ENCODE data around the gene DACH1.

DACH1 gene

GRCh38 chr13:71875823-71876222 lies 8.8 kb upstream of the DACH1 start:
- no peak for DNase-seq (ENCODE audit: low spot score)
- no peak for TF ChIP-seq CTCF (IDR thresholded peaks at IDR 0.05; ENCODE audit: borderline replicate concordance, control extremely low read depth, extremely low read depth, insufficient read depth, missing control alignments)
- in situ Hi-C loops (cut with MboI; ENCODE audit: low sequenced_read_pairs, unreplicated experiment) = no loop called here

GRCh38 chr13:71874458-71874857 lies 7.5 kb upstream of the DACH1 start:
- no peak for TF ChIP-seq CTCF (IDR thresholded peaks at IDR 0.05; ENCODE audit: borderline replicate concordance, control extremely low read depth, extremely low read depth, insufficient read depth, missing control alignments)
- in situ Hi-C loops (cut with MboI; ENCODE audit: low sequenced_read_pairs, unreplicated experiment) = no loop called here
- no peak for DNase-seq (ENCODE audit: low spot score)

- no peak for DNase-seq (ENCODE audit: low spot score)
- in situ Hi-C loops (cut with MboI; ENCODE audit: low sequenced_read_pairs, unreplicated experiment) = no loop called here
- TF ChIP-seq CTCF (IDR thresholded peaks at IDR 0.05; ENCODE audit: borderline replicate concordance, control extremely low read depth, extremely low read depth, insufficient read depth, missing control alignments) = no peak
These were observed 6.6 kb upstream of the DACH1 start for GRCh38 chr13:71873418-71874247.

- DNase-seq (ENCODE audit: low spot score) = no peak
- TF ChIP-seq CTCF (IDR thresholded peaks at IDR 0.05; ENCODE audit: borderline replicate concordance, control extremely low read depth, extremely low read depth, insufficient read depth, missing control alignments) = no peak
- in situ Hi-C loops (cut with MboI; ENCODE audit: low sequenced_read_pairs, unreplicated experiment) = no loop called here
These were observed 4.8 kb upstream of the DACH1 start for GRCh38 chr13:71871844-71872243.

GRCh38 chr13:71871176-71871754 lies 4.3 kb upstream of the DACH1 start:
- no peak for DNase-seq (ENCODE audit: low spot score)
- TF ChIP-seq CTCF (IDR thresholded peaks at IDR 0.05; ENCODE audit: borderline replicate concordance, control extremely low read depth, extremely low read depth, insufficient read depth, missing control alignments) = no peak
- in situ Hi-C loops (cut with MboI; ENCODE audit: low sequenced_read_pairs, unreplicated experiment) = no loop called here

GRCh38 chr13:71870100-71870499 lies 3.1 kb upstream of the DACH1 start:
- in situ Hi-C loops (cut with MboI; ENCODE audit: low sequenced_read_pairs, unreplicated experiment) = no loop called here
- DNase-seq (ENCODE audit: low spot score) = no peak
- no peak for TF ChIP-seq CTCF (IDR thresholded peaks at IDR 0.05; ENCODE audit: borderline replicate concordance, control extremely low read depth, extremely low read depth, insufficient read depth, missing control alignments)
